Esophagus squamous epithelium (tissue), 4 donors: ENCODE results near the gene SPATA7.

Experiments
- CTCF ChIP-seq, 6 experiments: fragments of 450-650 bp in 4 of 6; fragments of 200-600 bp in 2 of 6; sonication (generic) in 2 of 6; IDR thresholded peaks; one replicate each; pipeline ENCODE4 v1.5.1; 2016 to 2019; ENCODE audit warnings: antibody characterized with exemption in 6 of 6, mild to moderate bottlenecking in 4 of 6, moderate library complexity in 4 of 6
- POLR2A ChIP-seq, 4 donors: fragments of 450-650 bp; IDR thresholded peaks; one replicate each; pipeline ENCODE4 v1.6.1; 2017; ENCODE audit warnings: antibody characterized with exemption in 4 of 4, mild to moderate bottlenecking in 4 of 4, moderate library complexity in 3 of 4

DNA sequence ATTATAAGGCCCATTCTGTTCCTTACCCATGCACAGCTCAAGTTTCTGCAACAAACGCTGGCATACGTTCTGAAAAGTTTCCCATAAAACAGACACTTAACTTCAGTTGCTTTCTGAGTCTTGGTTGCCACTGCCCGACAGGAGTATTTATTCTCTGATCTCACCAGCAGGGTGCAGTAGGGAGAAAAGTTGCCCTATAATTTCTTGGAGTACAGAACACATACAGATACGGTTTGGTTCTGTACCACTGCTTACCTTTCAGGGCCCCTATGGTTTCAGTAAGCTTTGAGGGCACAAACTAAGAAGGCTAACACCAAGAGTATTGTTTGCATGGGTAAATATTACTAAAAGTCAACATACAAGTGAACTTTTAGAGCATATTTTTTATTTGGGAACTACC lies 77.9 kb downstream of the SPATA7 start:
- TF ChIP-seq CTCF (IDR thresholded peaks at IDR 0.05) (peak in 2 of 6 experiments; percentile 23 to 48), POLR2A (IDR thresholded peaks at IDR 0.05) (no peak)
